Activated naive CD8-positive, alpha-beta T cell (primary cell): ENCODE measurements around the gene MARCHF6.
"Not testable (repeated sequence)": the region's sequence is repeated elsewhere in the genome, so short reads cannot be mapped to it uniquely, and the experiment has no call there.

Source experiments
- H3K27ac Mint-ChIP-seq: one replicate; pipeline ENCODE4 v1.8.0; 2021; ENCODE audit warnings: mixed read lengths
- H3K27me3 Mint-ChIP-seq: one replicate; pipeline ENCODE4 v1.8.0; 2021; ENCODE audit warnings: mixed read lengths
- H3K36me3 Mint-ChIP-seq: one replicate; pipeline ENCODE4 v1.8.0; 2021; ENCODE audit warnings: mixed read lengths
- H3K4me1 Mint-ChIP-seq: one replicate; pipeline ENCODE4 v1.8.0; 2021; ENCODE audit warnings: low read depth, mixed read lengths
- H3K4me3 Mint-ChIP-seq: one replicate; pipeline ENCODE4 v1.8.0; 2021; ENCODE audit warnings: mild to moderate bottlenecking, mixed read lengths
- H3K9me3 Mint-ChIP-seq: one replicate; pipeline ENCODE4 v1.8.0; 2021; ENCODE audit warnings: low read depth, mixed read lengths

Gene MARCHF6

DNA sequence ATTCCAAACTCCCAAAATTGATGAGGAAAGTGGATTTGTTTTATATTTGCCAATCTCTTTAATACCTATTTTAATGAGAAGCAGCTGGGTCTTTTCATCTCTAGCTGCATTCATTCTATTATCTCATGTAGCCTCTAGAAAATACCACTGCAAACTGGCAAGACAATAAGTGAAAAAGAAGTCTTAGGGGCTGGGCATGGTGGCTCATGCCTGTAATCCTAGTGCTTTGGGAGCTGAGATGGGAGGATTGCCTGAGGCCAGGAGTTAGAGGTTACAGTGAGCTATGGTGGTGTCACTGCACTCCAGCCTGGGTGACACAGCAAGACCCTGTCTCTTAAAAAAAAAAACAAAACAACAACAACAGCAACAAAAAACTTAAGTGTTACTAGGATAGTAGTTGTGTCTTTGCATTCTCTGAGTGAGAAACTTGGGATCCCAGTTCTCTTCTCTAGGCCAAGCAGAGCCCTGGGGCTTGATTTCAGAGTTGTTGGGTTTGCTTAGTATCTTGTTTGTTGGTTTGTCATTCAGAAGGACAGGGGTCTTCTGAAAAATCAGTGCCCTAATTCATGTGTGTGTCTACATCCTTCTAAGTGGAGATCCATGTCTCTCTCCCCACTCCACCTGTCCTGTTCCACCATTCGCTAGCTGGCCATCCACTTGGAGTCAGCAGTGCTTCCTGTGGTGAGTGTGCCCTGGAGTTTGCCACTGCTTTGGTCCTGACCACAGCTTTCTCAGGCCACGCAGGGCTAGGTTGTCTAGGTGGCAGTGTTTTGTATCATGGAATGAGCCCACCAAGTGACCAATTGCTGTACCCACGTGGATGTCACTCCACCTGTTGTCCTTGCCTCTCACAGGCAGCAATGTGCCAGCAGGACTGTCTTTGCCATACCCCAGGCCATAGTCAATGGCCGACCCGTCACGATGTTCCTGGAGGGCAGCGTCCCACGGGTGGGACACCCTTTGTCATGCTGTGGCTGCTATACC, 19.5 kb downstream of the MARCHF6 start:
- Mint-ChIP-seq H3K27ac (peak overlapping the region; percentile 61), H3K4me3 (no peak overlapping the region), H3K9me3 (no peaks in the 10 kb centered on the region), H3K27me3 (no peaks in the 10 kb centered on the region), H3K4me1 (peaks cover 81% of the 10 kb centered on the region), H3K36me3 (peaks cover 3% of the 10 kb centered on the region)

DNA sequence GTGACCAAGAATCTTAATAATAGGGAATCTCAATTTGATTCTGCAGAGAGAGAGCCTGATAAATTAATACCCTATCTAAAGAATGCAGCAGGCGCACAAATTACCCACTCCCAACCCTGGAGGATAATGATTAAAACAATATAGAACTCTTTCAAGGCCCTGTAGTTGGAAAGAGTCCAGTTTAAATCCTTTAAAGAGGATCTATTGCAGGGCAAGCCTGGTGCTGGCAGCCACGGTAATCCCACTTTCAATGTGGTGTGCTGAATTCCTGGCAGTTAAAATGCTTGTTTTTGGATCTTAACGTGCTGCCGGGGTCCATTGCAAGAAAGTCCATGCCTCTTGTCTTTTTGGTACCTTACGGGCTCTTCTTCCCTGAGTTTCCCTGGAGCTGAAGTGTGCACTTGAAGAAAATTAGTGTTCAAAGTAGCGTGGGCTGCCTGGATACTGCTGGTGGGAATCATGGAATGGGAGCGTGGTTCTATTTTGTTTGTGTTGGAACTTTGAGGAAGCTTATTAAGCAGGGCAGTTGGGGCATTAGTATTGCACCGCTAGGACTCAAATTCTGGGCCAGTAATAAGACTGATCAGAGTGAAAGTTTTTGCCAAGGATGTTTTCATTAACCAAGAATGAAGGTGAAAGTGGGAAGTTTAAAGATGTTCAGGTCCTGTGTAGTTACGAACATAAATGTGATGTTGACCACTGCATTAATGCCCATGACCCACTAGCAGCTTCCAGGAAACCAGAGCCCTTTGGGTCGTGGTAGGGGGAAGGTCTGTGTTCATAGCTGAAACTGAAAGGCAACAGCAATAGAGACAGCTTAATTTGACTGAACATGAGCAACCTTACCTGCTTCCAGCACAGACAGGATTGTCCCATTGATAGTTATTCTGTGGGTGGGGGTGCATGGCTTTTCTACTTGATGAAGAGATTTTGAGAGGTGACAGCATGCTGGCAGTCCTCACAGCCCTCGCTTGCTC, 20.8 kb downstream of the MARCHF6 start:
- peaks cover 5% of the 10 kb centered on the region for H3K36me3 Mint-ChIP-seq
- peak overlapping the region; percentile 3 for H3K4me3 Mint-ChIP-seq
- peaks cover 74% of the 10 kb centered on the region for H3K4me1 Mint-ChIP-seq
- H3K27me3 Mint-ChIP-seq: no peaks in the 10 kb centered on the region
- no peaks in the 10 kb centered on the region for H3K9me3 Mint-ChIP-seq
- peak overlapping the region; percentile 61 for H3K27ac Mint-ChIP-seq

DNA sequence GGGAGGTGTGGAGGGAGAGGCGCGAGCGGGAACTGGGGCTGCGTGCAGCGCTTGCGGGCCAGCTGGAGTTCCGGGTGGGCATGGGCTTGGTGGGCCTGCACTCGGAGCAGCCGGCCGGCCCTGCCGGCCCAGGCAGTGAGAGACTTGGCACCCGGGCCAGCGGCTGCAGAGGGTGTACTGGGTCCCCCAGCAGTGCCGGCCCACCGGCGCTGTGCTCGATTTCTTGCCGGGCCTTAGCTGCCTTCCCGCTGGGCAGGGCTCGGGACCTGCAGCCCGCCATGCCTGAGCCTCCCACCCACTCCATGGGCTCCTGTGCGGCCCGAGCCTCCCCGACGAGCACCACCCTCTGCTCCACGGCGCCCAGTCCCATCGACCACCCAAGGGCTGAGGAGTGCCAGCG, 21.7 kb downstream of the MARCHF6 start:
- H3K27ac Mint-ChIP-seq, H3K4me3 Mint-ChIP-seq, H3K9me3 Mint-ChIP-seq, H3K27me3 Mint-ChIP-seq, H3K36me3 Mint-ChIP-seq: not testable (repeated sequence)
- H3K4me1 Mint-ChIP-seq: peaks cover 69% of the 10 kb centered on the region

GRCh38 chr5:10376544-10376943, 23.0 kb downstream of the MARCHF6 start:
- peaks cover 5% of the 10 kb centered on the region for H3K36me3 Mint-ChIP-seq
- H3K9me3 Mint-ChIP-seq: no peaks in the 10 kb centered on the region
- no peaks in the 10 kb centered on the region for H3K27me3 Mint-ChIP-seq
- peaks cover 61% of the 10 kb centered on the region for H3K4me1 Mint-ChIP-seq
- peak overlapping the region; percentile 25 for H3K4me3 Mint-ChIP-seq
- no peak overlapping the region for H3K27ac Mint-ChIP-seq

- peak overlapping the region; percentile 6 for H3K4me3 Mint-ChIP-seq
- H3K27ac Mint-ChIP-seq: peak overlapping the region; percentile 69
- peaks cover 58% of the 10 kb centered on the region for H3K4me1 Mint-ChIP-seq
- peaks cover 5% of the 10 kb centered on the region for H3K36me3 Mint-ChIP-seq
- no peaks in the 10 kb centered on the region for H3K9me3 Mint-ChIP-seq
- H3K27me3 Mint-ChIP-seq: no peaks in the 10 kb centered on the region
Measured at GRCh38 chr5:10377081-10377480, 23.6 kb downstream of the MARCHF6 start.

DNA sequence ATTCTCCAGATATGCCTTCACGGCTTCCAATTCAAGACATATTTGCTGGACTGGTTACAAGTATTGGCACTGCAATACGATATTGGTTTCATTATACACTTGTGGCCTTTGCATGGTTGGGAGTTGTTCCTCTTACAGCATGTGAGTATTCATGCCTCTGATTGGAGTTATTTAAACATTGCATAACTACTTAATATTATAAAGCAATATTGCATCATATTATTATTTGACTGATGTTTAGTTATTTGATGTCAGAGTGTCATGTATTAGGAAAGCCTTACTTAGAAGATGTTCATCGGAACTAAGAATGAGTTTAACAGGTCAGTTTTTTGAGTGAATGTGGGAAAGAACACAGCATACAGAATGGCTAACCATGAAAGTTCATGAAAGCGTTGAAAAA, 28.3 kb downstream of the MARCHF6 start:
- H3K4me1 Mint-ChIP-seq: peaks cover 22% of the 10 kb centered on the region
- no peaks in the 10 kb centered on the region for H3K27me3 Mint-ChIP-seq
- H3K9me3 Mint-ChIP-seq: no peaks in the 10 kb centered on the region
- H3K4me3 Mint-ChIP-seq: no peak overlapping the region
- H3K27ac Mint-ChIP-seq: no peak overlapping the region
- peaks cover 8% of the 10 kb centered on the region for H3K36me3 Mint-ChIP-seq

DNA sequence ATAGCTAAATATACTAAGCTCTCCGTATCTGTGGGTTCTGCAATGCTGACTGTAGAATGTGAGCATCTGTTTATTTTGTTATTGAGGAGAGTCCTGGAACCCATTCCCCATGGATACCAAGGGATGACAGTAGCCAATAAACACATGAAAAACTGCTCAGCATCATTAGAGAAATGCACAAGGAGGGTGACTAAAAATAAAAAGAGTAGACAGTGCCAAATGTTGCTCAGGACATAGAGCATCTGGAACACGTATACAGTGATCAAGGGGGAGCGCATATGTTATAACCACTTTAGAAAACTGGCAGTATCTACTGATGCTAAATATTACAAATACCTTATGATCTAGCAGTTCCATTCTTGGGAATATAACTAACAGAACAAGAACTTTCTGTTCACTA, 31.0 kb downstream of the MARCHF6 start:
- Mint-ChIP-seq H3K4me3 (no peak overlapping the region), H3K27ac (peak overlapping the region; percentile 5), H3K9me3 (no peaks in the 10 kb centered on the region), H3K4me1 (peaks cover 6% of the 10 kb centered on the region), H3K27me3 (no peaks in the 10 kb centered on the region), H3K36me3 (peaks cover 6% of the 10 kb centered on the region)

DNA sequence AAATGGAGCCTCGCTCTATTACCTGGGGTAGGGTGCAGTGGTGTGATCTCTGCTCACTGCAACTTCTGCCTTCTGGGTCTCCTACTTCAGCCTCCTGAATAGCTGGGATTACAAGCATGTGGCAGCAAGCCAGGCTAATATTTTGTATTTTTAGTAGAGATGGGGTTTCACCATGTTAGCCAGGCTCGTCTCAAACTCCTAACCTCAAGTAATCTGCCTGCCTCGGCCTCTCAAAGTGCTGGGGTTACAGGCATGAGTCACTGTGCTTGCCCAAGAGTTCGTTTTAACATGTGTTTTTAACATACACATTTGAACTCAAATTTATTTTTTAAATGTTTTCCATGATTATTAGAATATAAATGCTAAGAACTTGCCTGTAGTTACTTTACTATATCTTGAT, 34.2 kb downstream of the MARCHF6 start:
- Mint-ChIP-seq H3K4me3 (no peak overlapping the region), H3K27ac (no peak overlapping the region), H3K4me1 (peaks cover 3% of the 10 kb centered on the region), H3K36me3 (peaks cover 6% of the 10 kb centered on the region), H3K27me3 (no peaks in the 10 kb centered on the region), H3K9me3 (no peaks in the 10 kb centered on the region)

GRCh38 chr5:10391130-10391529, 37.6 kb downstream of the MARCHF6 start:
- no peaks in the 10 kb centered on the region for H3K36me3 Mint-ChIP-seq
- H3K4me1 Mint-ChIP-seq: no peaks in the 10 kb centered on the region
- H3K27ac Mint-ChIP-seq: no peak overlapping the region
- no peaks in the 10 kb centered on the region for H3K27me3 Mint-ChIP-seq
- H3K4me3 Mint-ChIP-seq: no peak overlapping the region
- no peaks in the 10 kb centered on the region for H3K9me3 Mint-ChIP-seq

DNA sequence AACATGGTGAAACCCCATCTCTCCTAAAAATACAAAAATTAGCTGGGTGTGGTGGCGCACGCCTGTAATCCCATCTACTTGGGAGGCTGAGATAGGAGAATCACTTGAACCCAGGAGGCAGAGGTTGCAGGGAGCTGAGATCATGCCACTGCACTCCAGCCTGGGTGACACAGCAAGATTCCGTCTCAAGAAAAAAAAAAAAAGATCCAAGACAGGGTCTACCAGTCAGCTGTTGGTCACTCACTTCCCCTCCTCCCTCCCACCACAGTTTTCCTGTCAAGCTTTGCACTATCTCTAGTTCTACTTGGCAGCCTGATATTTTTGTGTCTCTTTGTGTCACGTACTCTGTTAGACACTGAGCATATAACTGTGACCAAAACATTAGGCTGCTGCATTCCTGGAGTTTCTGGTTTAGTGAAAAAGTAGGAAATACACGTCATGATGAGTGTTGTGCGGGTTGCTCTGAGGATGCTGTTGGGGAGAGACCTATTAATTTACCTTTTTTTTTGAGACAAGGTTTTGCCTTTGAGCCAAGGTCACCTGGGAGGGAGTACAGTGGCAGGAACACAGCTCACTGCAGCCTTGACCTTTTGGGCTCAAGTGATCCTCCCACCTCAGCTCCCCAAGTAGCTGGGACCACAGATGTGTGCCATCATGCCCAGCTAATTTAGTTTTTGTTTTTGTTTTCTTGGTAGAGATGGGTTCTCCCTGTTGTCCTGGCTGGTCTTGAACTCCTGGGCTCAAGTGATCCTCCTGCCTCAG, 39.3 kb downstream of the MARCHF6 start:
- not testable (repeated sequence) for H3K36me3 Mint-ChIP-seq, H3K4me1 Mint-ChIP-seq, H3K4me3 Mint-ChIP-seq, H3K27ac Mint-ChIP-seq, H3K27me3 Mint-ChIP-seq, H3K9me3 Mint-ChIP-seq

DNA sequence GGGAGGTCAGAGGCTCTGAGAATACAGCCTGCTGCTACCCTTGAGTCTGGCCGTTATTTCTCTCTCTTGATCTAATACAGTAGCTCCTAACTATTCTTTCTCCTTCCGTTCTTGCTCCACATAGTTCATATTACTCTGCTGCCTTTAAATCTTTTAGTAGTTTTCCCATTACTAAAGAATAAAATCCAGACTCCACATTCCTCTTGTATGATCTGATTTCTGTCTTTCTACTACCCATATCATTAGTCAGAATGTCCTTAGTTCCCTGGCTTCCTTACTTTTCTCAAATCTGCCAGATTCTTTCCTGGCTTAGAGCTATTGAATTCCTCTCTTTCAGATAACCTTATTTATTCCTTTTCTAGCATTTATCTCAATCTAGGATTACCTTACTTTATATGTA, 40.0 kb downstream of the MARCHF6 start:
- Mint-ChIP-seq H3K4me1 (no peaks in the 10 kb centered on the region), H3K27ac (no peak overlapping the region), H3K9me3 (no peaks in the 10 kb centered on the region), H3K4me3 (no peak overlapping the region), H3K27me3 (no peaks in the 10 kb centered on the region), H3K36me3 (peaks cover 2% of the 10 kb centered on the region)

DNA sequence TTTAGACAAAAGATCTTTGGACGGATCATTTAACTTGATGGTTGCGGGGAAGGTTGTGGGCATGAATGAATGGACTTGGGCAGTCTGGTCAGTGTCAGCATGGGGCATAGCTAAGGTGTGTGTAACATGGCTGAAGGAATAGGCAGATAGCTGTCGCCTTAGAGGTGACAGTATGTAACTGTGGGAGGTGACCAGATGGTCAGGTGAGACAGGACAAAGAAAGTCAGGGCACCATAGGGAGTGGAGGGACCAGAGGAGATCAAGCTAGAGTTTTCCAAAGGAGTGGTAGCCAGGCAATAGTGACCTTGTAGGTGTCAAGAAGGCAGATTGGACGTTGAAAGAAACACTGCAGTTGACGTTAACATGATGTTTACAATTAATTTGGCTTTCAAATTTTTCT, 43.1 kb downstream of the MARCHF6 start:
- Mint-ChIP-seq H3K4me3 (no peak overlapping the region), H3K27me3 (no peaks in the 10 kb centered on the region), H3K27ac (peak overlapping the region; percentile 41), H3K36me3 (peaks cover 7% of the 10 kb centered on the region), H3K4me1 (no peaks in the 10 kb centered on the region), H3K9me3 (no peaks in the 10 kb centered on the region)

GRCh38 chr5:10399839-10400238, 46.3 kb downstream of the MARCHF6 start:
- Mint-ChIP-seq H3K4me1 (no peaks in the 10 kb centered on the region), H3K9me3 (no peaks in the 10 kb centered on the region), H3K36me3 (peaks cover 10% of the 10 kb centered on the region), H3K27ac (no peak overlapping the region), H3K4me3 (no peak overlapping the region), H3K27me3 (no peaks in the 10 kb centered on the region)

- no peak overlapping the region for H3K27ac Mint-ChIP-seq
- no peak overlapping the region for H3K4me3 Mint-ChIP-seq
Measured at GRCh38 chr5:10400411-10400810, 46.9 kb downstream of the MARCHF6 start.

More at GRCh38 chr5:10400411-10400810, 46.9 kb downstream of the MARCHF6 start:
- no peaks in the 10 kb centered on the region for H3K4me1 Mint-ChIP-seq
- peaks cover 10% of the 10 kb centered on the region for H3K36me3 Mint-ChIP-seq
- no peaks in the 10 kb centered on the region for H3K9me3 Mint-ChIP-seq
- no peaks in the 10 kb centered on the region for H3K27me3 Mint-ChIP-seq
